ENCODE results near the gene SPG21.

SPG21 gene

GRCh38 chr15:65006876-65007275 lies 17.2 kb upstream of the SPG21 start:
- Mint-ChIP-seq H3K4me1 (no peaks in the 10 kb centered on the region), H3K27ac (no peak overlapping the region), H3K4me3 (no peak overlapping the region), H3K36me3 (ENCODE audit: low read depth) (peaks cover 61% of the 10 kb centered on the region), H3K9me3 (no peaks in the 10 kb centered on the region), H3K27me3 (ENCODE audit: low read depth) (no peaks in the 10 kb centered on the region)
- no peak for TF ChIP-seq CTCF (IDR thresholded peaks at IDR 0.05; ENCODE audit: unreplicated experiment in 3 of 3)

- H3K27me3 Mint-ChIP-seq (ENCODE audit: low read depth): no peaks in the 10 kb centered on the region
- no peak overlapping the region for H3K27ac Mint-ChIP-seq
- H3K4me1 Mint-ChIP-seq: no peaks in the 10 kb centered on the region
Observed at GRCh38 chr15:65004993-65005392, 15.3 kb upstream of the SPG21 start.

GRCh38 chr15:64997745-64998375 lies 8.1 kb upstream of the SPG21 start:
- no peak for TF ChIP-seq CTCF (IDR thresholded peaks at IDR 0.05; ENCODE audit: unreplicated experiment in 3 of 3)
- Mint-ChIP-seq H3K9me3 (no peaks in the 10 kb centered on the region), H3K4me1 (peaks cover 15% of the 10 kb centered on the region), H3K36me3 (ENCODE audit: low read depth) (peaks cover 5% of the 10 kb centered on the region), H3K4me3 (no peak overlapping the region), H3K27me3 (ENCODE audit: low read depth) (no peaks in the 10 kb centered on the region), H3K27ac (peak overlapping the region in 1 of 3 experiments; percentile 13)

More at GRCh38 chr15:65004993-65005392, 15.3 kb upstream of the SPG21 start:
- no peak for TF ChIP-seq CTCF (IDR thresholded peaks at IDR 0.05; ENCODE audit: unreplicated experiment in 3 of 3)
- Mint-ChIP-seq H3K9me3 (no peaks in the 10 kb centered on the region), H3K36me3 (ENCODE audit: low read depth) (peaks cover 48% of the 10 kb centered on the region), H3K4me3 (no peak overlapping the region)

- Mint-ChIP-seq H3K27ac (peak overlapping the region in 2 of 3 experiments; percentile 13 to 47), H3K36me3 (ENCODE audit: low read depth) (no peaks in the 10 kb centered on the region), H3K9me3 (no peaks in the 10 kb centered on the region), H3K4me1 (peaks cover 16% of the 10 kb centered on the region), H3K4me3 (no peak overlapping the region), H3K27me3 (ENCODE audit: low read depth) (no peaks in the 10 kb centered on the region)
- TF ChIP-seq CTCF (IDR thresholded peaks at IDR 0.05; ENCODE audit: unreplicated experiment in 3 of 3): no peak
Observed at GRCh38 chr15:64997066-64997465, 7.4 kb upstream of the SPG21 start.

GRCh38 chr15:64993290-64993689 lies 3.6 kb upstream of the SPG21 start:
- no peak for TF ChIP-seq CTCF (IDR thresholded peaks at IDR 0.05; ENCODE audit: unreplicated experiment in 3 of 3)
- peak overlapping the region; percentile 64 to 84 (median 72) for H3K27ac Mint-ChIP-seq
- peaks cover 2% of the 10 kb centered on the region for H3K36me3 Mint-ChIP-seq (ENCODE audit: low read depth)
- peak overlapping the region in 1 of 3 experiments; percentile 50 for H3K4me3 Mint-ChIP-seq
- H3K27me3 Mint-ChIP-seq (ENCODE audit: low read depth): no peaks in the 10 kb centered on the region
- peaks cover 47% of the 10 kb centered on the region for H3K4me1 Mint-ChIP-seq
- no peaks in the 10 kb centered on the region for H3K9me3 Mint-ChIP-seq

GRCh38 chr15:64991536-64992135 lies 1.9 kb upstream of the SPG21 start:
- peaks cover 10% of the 10 kb centered on the region for H3K36me3 Mint-ChIP-seq (ENCODE audit: low read depth)
- H3K4me1 Mint-ChIP-seq: peaks cover 53% of the 10 kb centered on the region
- TF ChIP-seq CTCF (IDR thresholded peaks at IDR 0.05; ENCODE audit: unreplicated experiment in 3 of 3): no peak
- H3K4me3 Mint-ChIP-seq: peak overlapping the region; percentile 65 to 85 (median 79)
- no peaks in the 10 kb centered on the region for H3K9me3 Mint-ChIP-seq
- H3K27ac Mint-ChIP-seq: peak overlapping the region; percentile 91 to 99 (median 92)
- H3K27me3 Mint-ChIP-seq (ENCODE audit: low read depth): peaks cover 3% of the 10 kb centered on the region
